H9 (cell line): ENCODE measurements around the gene NFX1. TPM values are rescaled to one million over a fixed set of nuclear protein-coding genes. Genes with fewer than 3 reads are reported as not detected.

ENCODE experiments used
- DNase-seq: peaks from one replicate; pipeline ENCODE4 v3.0.0-alpha.2; 2017
- H2AFZ ChIP-seq: one replicate; pipeline ENCODE4 v1.6.1; 2013; ENCODE audit warnings: mild to moderate bottlenecking, low read length, control low read depth, moderate library complexity
- H2AK5ac ChIP-seq: 2 replicates; pipeline ENCODE4 v1.6.1; 2013; ENCODE audit warnings: low read length, control low read depth, mixed read lengths; ENCODE audit not compliant: insufficient read length
- H2BK120ac ChIP-seq: one replicate; pipeline ENCODE4 v1.6.1; 2013; ENCODE audit warnings: low read depth, mild to moderate bottlenecking, low read length, control low read depth, inconsistent platforms; ENCODE audit not compliant: poor library complexity, severe bottlenecking
- H2BK12ac ChIP-seq: 2 replicates; pipeline ENCODE4 v1.6.1; 2013; ENCODE audit warnings: low read length, control low read depth, mixed read lengths, low read depth; ENCODE audit not compliant: insufficient read length
- H2BK15ac ChIP-seq: 2 replicates; pipeline ENCODE4 v1.6.1; 2013; ENCODE audit warnings: low read depth, low read length, control low read depth
- H2BK20ac ChIP-seq: one replicate; pipeline ENCODE4 v1.6.1; 2013; ENCODE audit warnings: low read depth, mild to moderate bottlenecking, low read length, control low read depth, inconsistent platforms; ENCODE audit not compliant: poor library complexity, severe bottlenecking
- H2BK5ac ChIP-seq: 2 replicates; pipeline ENCODE4 v1.6.1; 2013; ENCODE audit warnings: low read length, control low read depth, mixed read lengths; ENCODE audit not compliant: insufficient read length
- H3K14ac ChIP-seq: 2 replicates; pipeline ENCODE4 v1.6.1; 2013; ENCODE audit warnings: low read length, control low read depth; ENCODE audit not compliant: insufficient read depth
- H3K18ac ChIP-seq: 2 replicates; pipeline ENCODE4 v1.6.1; 2013; ENCODE audit warnings: low read depth, mild to moderate bottlenecking, mixed read lengths, low read length, control low read depth; ENCODE audit not compliant: insufficient read length
- H3K23ac ChIP-seq: 2 replicates; pipeline ENCODE4 v1.6.1; 2013; ENCODE audit warnings: low read length, control low read depth, mixed read lengths, low read depth; ENCODE audit not compliant: insufficient read length
- H3K23me2 ChIP-seq: 2 replicates; pipeline ENCODE4 v1.6.1; 2013; ENCODE audit warnings: low read depth, mild to moderate bottlenecking, mixed read lengths, low read length, control low read depth; ENCODE audit not compliant: insufficient read length, poor library complexity, severe bottlenecking
- H3K27ac ChIP-seq: 2 replicates; pipeline ENCODE4 v1.5.1; 2013; ENCODE audit warnings: low read length, control low read depth, mixed read lengths, low read depth; ENCODE audit not compliant: insufficient read length
- H3K27me3 ChIP-seq: 2 replicates; pipeline ENCODE4 v1.6.1; 2013; ENCODE audit warnings: low read length, control low read depth, inconsistent platforms; ENCODE audit not compliant: insufficient read depth
- H3K4ac ChIP-seq: 2 replicates; pipeline ENCODE4 v1.6.1; 2013; ENCODE audit warnings: low read depth, mild to moderate bottlenecking, control low read depth, inconsistent platforms, low read length, moderate library complexity
- H3K4me1 ChIP-seq: 2 replicates; pipeline ENCODE4 v1.6.1; 2013; ENCODE audit warnings: low read length, control low read depth, inconsistent platforms; ENCODE audit not compliant: insufficient read depth
- H3K4me2 ChIP-seq: 2 replicates; pipeline ENCODE4 v1.6.1; 2013; ENCODE audit warnings: low read length, control low read depth, mixed read lengths; ENCODE audit not compliant: insufficient read length, insufficient read depth
- H3K56ac ChIP-seq: 2 replicates; pipeline ENCODE4 v1.6.1; 2013; ENCODE audit warnings: low read depth, mild to moderate bottlenecking, mixed read lengths, low read length, control low read depth; ENCODE audit not compliant: insufficient read length
- H3K79me1 ChIP-seq: 2 replicates; pipeline ENCODE4 v1.6.1; 2013; ENCODE audit warnings: low read depth, mild to moderate bottlenecking, moderate library complexity, low read length, control low read depth, inconsistent platforms; ENCODE audit not compliant: insufficient read depth, poor library complexity, severe bottlenecking
- H3K79me2 ChIP-seq: 2 replicates; pipeline ENCODE4 v1.6.1; 2013; ENCODE audit warnings: low read length, control low read depth, inconsistent platforms; ENCODE audit not compliant: insufficient read depth
- H3K9ac ChIP-seq: 2 replicates; pipeline ENCODE4 v1.6.1; 2013; ENCODE audit warnings: low read length, control low read depth, mixed read lengths; ENCODE audit not compliant: insufficient read length; ENCODE audit errors: extremely low read depth
- H3K9me3 ChIP-seq: one replicate; pipeline ENCODE4 v1.6.1; 2013; ENCODE audit warnings: low read depth, low read length, inconsistent platforms; ENCODE audit not compliant: control insufficient read depth
- H3T11ph ChIP-seq: one replicate; pipeline ENCODE4 v1.6.1; 2013; ENCODE audit warnings: mild to moderate bottlenecking, low read length, control low read depth, inconsistent platforms
- H4K20me1 ChIP-seq: one replicate; pipeline ENCODE4 v1.6.1; 2013; ENCODE audit not compliant: control insufficient read depth, insufficient read length, insufficient read depth
- H4K5ac ChIP-seq: 2 replicates; pipeline ENCODE4 v1.6.1; 2013; ENCODE audit warnings: low read depth, mild to moderate bottlenecking, mixed read lengths, low read length, control low read depth; ENCODE audit not compliant: insufficient read length
- H4K8ac ChIP-seq: replicated peaks from 2 replicates; pipeline ENCODE4 v1.6.1; 2013; ENCODE audit warnings: low read length, control low read depth, mixed read lengths, low read depth; ENCODE audit not compliant: insufficient read length
- H4K91ac ChIP-seq: 2 replicates; pipeline ENCODE4 v1.6.1; 2013; ENCODE audit warnings: low read depth, mild to moderate bottlenecking, moderate library complexity, mixed read lengths, low read length, control low read depth; ENCODE audit not compliant: insufficient read length
- H3K27ac Mint-ChIP-seq, 3 experiments: 2 replicates in 2 of 3; 3 replicates in 1 of 3; pipeline ENCODE4 v1.8.0; 2020 to 2021; ENCODE audit warnings: mixed read lengths in 3 of 3, mild to moderate bottlenecking in 1 of 3, moderate library complexity in 1 of 3
- H3K27me3 Mint-ChIP-seq: 2 replicates; pipeline ENCODE4 v1.8.0; 2021; ENCODE audit warnings: low read depth, mild to moderate bottlenecking, moderate library complexity, mixed read lengths
- H3K36me3 Mint-ChIP-seq, 3 experiments: 2 replicates in 2 of 3; 3 replicates in 1 of 3; pipeline ENCODE4 v1.8.0; 2020 to 2021; ENCODE audit warnings: low read depth in 3 of 3, mixed read lengths in 3 of 3; ENCODE audit not compliant: insufficient read depth in 1 of 3
- H3K4me1 Mint-ChIP-seq, 2 experiments: 2 replicates each; pipeline ENCODE4 v1.8.0; 2020; ENCODE audit warnings: mixed read lengths in 2 of 2
- H3K4me3 Mint-ChIP-seq, 2 experiments: 2 replicates in 1 of 2; 3 replicates in 1 of 2; pipeline ENCODE4 v1.8.0; 2020 to 2021; ENCODE audit warnings: mild to moderate bottlenecking in 2 of 2, mixed read lengths in 2 of 2, moderate library complexity in 1 of 2
- H3K9me3 Mint-ChIP-seq, 2 experiments: 2 replicates in 1 of 2; 3 replicates in 1 of 2; pipeline ENCODE4 v1.8.0; 2020; ENCODE audit warnings: mild to moderate bottlenecking in 2 of 2, mixed read lengths in 2 of 2, moderate library complexity in 1 of 2
- CTCF ChIP-seq: fragments of 200-600 bp; sonication (generic); conservative IDR thresholded peaks from 3 replicates; pipeline ENCODE4 v1.8.0; 2021; ENCODE audit warnings: antibody characterized with exemption, mild to moderate bottlenecking
- WGBS: extraction: QIAGEN DNeasy Blood & Tissue Kit; methylation state at CpG from one replicate; pipeline ENCODE4 v1.1.7; 2013; ENCODE audit warnings: missing lambda C conversion rate, low lambda C conversion rate, mixed read lengths; ENCODE audit not compliant: insufficient read length; ENCODE audit errors: extremely low coverage; 5-methylcytosine and 5-hydroxymethylcytosine counted together
- total RNA-seq: library from RNA; stranded (reverse); gene quantifications from 2 replicates; pipeline ENCODE4 v1.2.1, GENCODE V29; 2021

Gene NFX1
- total RNA-seq, 1 experiment from 2014 or later, result 35.1 TPM

GRCh38 chr9:33310748-33311147 lies 20.4 kb downstream of the NFX1 start:
- no peak overlapping the region for H3K27ac Mint-ChIP-seq
- no peaks in the 10 kb centered on the region for H3K4me1 ChIP-seq
- no peak overlapping the region for H3K4ac ChIP-seq
- no peak overlapping the region for H3T11ph ChIP-seq
- H3K23me2 ChIP-seq, result no peaks in the 10 kb centered on the region
- WGBS, result no CpG with 5 or more reads among the region's 2 CpGs
- H3K4me2 ChIP-seq, result no peak overlapping the region
- H3K27me3 ChIP-seq, result no peaks in the 10 kb centered on the region
- H3K56ac ChIP-seq, result no peak overlapping the region
- no peak overlapping the region for H3K4me3 Mint-ChIP-seq
- H2BK20ac ChIP-seq, result no peak overlapping the region
- no peaks in the 10 kb centered on the region; a peak in 1 of 5 replicates for H3K9me3 Mint-ChIP-seq
- no peak overlapping the region for H3K14ac ChIP-seq
- no peak overlapping the region for H2AFZ ChIP-seq
- no peak overlapping the region for H4K5ac ChIP-seq
- H3K4me1 Mint-ChIP-seq, result no peaks in the 10 kb centered on the region
- TF ChIP-seq CTCF, result no peak
- H3K79me2 ChIP-seq, result no peaks in the 10 kb centered on the region
- peaks cover 22 to 68% (median 53%) of the 10 kb centered on the region in 3 experiments for H3K36me3 Mint-ChIP-seq
- no peak overlapping the region for H3K9ac ChIP-seq
- H3K18ac ChIP-seq, result no peak overlapping the region
- no peaks in the 10 kb centered on the region for H3K79me1 ChIP-seq
- no peak overlapping the region for H2BK5ac ChIP-seq
- no peak overlapping the region for H2AK5ac ChIP-seq
- H4K8ac ChIP-seq, result no peak overlapping the region
- H3K27ac ChIP-seq, result no peak overlapping the region
- no peak overlapping the region for H3K23ac ChIP-seq
- no peak overlapping the region for H2BK15ac ChIP-seq
- DNase-seq, result no peak
- H4K91ac ChIP-seq, result no peak overlapping the region
- no peaks in the 10 kb centered on the region for H3K9me3 ChIP-seq
- no peak overlapping the region for H2BK12ac ChIP-seq
- no peaks in the 10 kb centered on the region for H3K27me3 Mint-ChIP-seq
- no peak overlapping the region for H2BK120ac ChIP-seq
- H4K20me1 ChIP-seq, result no peaks in the 10 kb centered on the region
